Neural crest cell (in vitro differentiated cells): ENCODE data around the gene USP33. TPM values are rescaled to one million over a fixed set of nuclear protein-coding genes. Genes with fewer than 3 reads are reported as not detected.
"Not testable (repeated sequence)": the region's sequence is repeated elsewhere in the genome, so short reads cannot be mapped to it uniquely, and the experiment has no call there.

Source experiments
- DNase-seq: peaks from one replicate; pipeline ENCODE4 v3.0.0; 2021; ENCODE audit warnings: low read depth, mixed read lengths, low spot score
- H3K27ac Mint-ChIP-seq: one replicate; pipeline ENCODE4 v1.8.0; 2021; ENCODE audit warnings: mild to moderate bottlenecking, mixed read lengths; ENCODE audit not compliant: unreplicated experiment
- H3K27me3 Mint-ChIP-seq: 2 replicates; pipeline ENCODE4 v1.8.0; 2021; ENCODE audit warnings: low read depth, mild to moderate bottlenecking, mixed read lengths
- H3K36me3 Mint-ChIP-seq: 2 replicates; pipeline ENCODE4 v1.8.0; 2021; ENCODE audit warnings: low read depth, mild to moderate bottlenecking, mixed read lengths
- H3K4me1 Mint-ChIP-seq: 2 replicates; pipeline ENCODE4 v1.8.0; 2021; ENCODE audit warnings: mixed read lengths
- H3K4me3 Mint-ChIP-seq: one replicate; pipeline ENCODE4 v1.8.0; 2021; ENCODE audit warnings: mild to moderate bottlenecking, mixed read lengths
- H3K9me3 Mint-ChIP-seq: 2 replicates; pipeline ENCODE4 v1.8.0; 2021; ENCODE audit warnings: mixed read lengths
- CTCF ChIP-seq: fragments of 200-600 bp; sonication (generic); conservative IDR thresholded peaks from 2 replicates; pipeline ENCODE4 v1.5.0; 2021; ENCODE audit warnings: antibody characterized with exemption, mild to moderate bottlenecking
- total RNA-seq: library from RNA; stranded (reverse); gene quantifications from 2 replicates; pipeline ENCODE4 v1.2.1, GENCODE V29; 2021

The USP33 gene
- total RNA-seq, 1 donor from 2014 or later = 64.1 TPM

- no peaks in the 10 kb centered on the region for H3K36me3 Mint-ChIP-seq
- H3K27me3 Mint-ChIP-seq = no peaks in the 10 kb centered on the region
- H3K4me3 Mint-ChIP-seq = peak overlapping the region; percentile 91
- DNase-seq = peak; percentile 87
- H3K27ac Mint-ChIP-seq = peak overlapping the region; percentile 99
- no peaks in the 10 kb centered on the region for H3K9me3 Mint-ChIP-seq
- peak; percentile 88 for TF ChIP-seq CTCF
- peaks cover 32% of the 10 kb centered on the region for H3K4me1 Mint-ChIP-seq
Observed at GRCh38 chr1:77683160-77684148, 76.2 kb downstream of the USP33 start.

- peaks cover 33% of the 10 kb centered on the region for H3K4me1 Mint-ChIP-seq
- H3K27ac Mint-ChIP-seq = peak within 1 kb of the TSS; percentile 99
- DNase-seq = peak; percentile 88
- H3K4me3 Mint-ChIP-seq = peak within 1 kb of the TSS; percentile 91
- no peaks in the 10 kb centered on the region for H3K27me3 Mint-ChIP-seq
- H3K36me3 Mint-ChIP-seq = no peaks in the 10 kb centered on the region
- H3K9me3 Mint-ChIP-seq = no peaks in the 10 kb centered on the region
- no peak for TF ChIP-seq CTCF
Observed at GRCh38 chr1:77682460-77683159, 77.0 kb downstream of the USP33 start, which contains the start of gene ZZZ3. ZZZ3 (minus strand) TSS chr1:77682658; CDS start chr1:77633354, 49,304 bp downstream.

- H3K9me3 Mint-ChIP-seq = no peaks in the 10 kb centered on the region
- peak overlapping the region; percentile 5 for H3K4me3 Mint-ChIP-seq
- DNase-seq = no peak
- no peak overlapping the region for H3K27ac Mint-ChIP-seq
- H3K27me3 Mint-ChIP-seq = no peaks in the 10 kb centered on the region
- H3K36me3 Mint-ChIP-seq = no peaks in the 10 kb centered on the region
- TF ChIP-seq CTCF = no peak
- peaks cover 36% of the 10 kb centered on the region for H3K4me1 Mint-ChIP-seq
Observed at GRCh38 chr1:77680173-77680572, 79.5 kb downstream of the USP33 start.

GRCh38 chr1:77678660-77679610 is 80.7 kb downstream of the USP33 start:
- DNase-seq = no peak
- no peaks in the 10 kb centered on the region for H3K27me3 Mint-ChIP-seq
- H3K27ac Mint-ChIP-seq = no peak overlapping the region
- peaks cover 34% of the 10 kb centered on the region for H3K4me1 Mint-ChIP-seq
- peak overlapping the region; percentile 15 for H3K4me3 Mint-ChIP-seq
- no peak for TF ChIP-seq CTCF
- H3K9me3 Mint-ChIP-seq = no peaks in the 10 kb centered on the region
- H3K36me3 Mint-ChIP-seq = no peaks in the 10 kb centered on the region

DNA sequence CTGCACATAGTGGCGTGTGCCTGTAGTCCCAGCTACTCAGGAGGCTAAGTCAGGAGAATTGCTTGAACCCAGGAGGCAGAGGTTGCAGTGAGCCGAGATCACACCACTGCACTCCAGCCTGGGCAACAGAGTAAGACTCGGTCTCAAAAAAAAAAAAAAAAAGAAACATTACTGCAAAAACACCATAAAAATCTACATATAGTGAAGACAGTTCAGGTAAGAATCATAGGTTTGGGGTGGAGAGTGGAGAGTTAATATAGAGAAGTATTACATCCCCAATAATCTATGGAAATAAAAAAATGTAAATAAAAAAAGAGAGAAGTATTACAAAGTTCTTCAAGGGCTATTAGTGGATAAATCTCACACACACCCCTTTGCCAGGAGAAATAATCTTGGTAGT is 84.8 kb downstream of the USP33 start:
- DNase-seq, H3K4me3 Mint-ChIP-seq, H3K27me3 Mint-ChIP-seq, H3K27ac Mint-ChIP-seq, H3K9me3 Mint-ChIP-seq, H3K36me3 Mint-ChIP-seq: not testable (repeated sequence)
- H3K4me1 Mint-ChIP-seq = peaks cover 39% of the 10 kb centered on the region
